Erythroblast (primary cell): ENCODE results near the gene RAP1A.

Experiments
- DNase-seq, 2 experiments: peaks; one replicate each; lab custom pipeline; 2025; lab: John Stamatoyannopoulos, UW
- GATA1 ChIP-seq: IDR thresholded peaks from 2 replicates; pipeline ENCODE4 v1.6.1; 2011; ENCODE audit warnings: low read depth, mild to moderate bottlenecking, control low read depth, low read length, moderate library complexity
- POLR2A ChIP-seq: IDR thresholded peaks from 2 replicates; pipeline ENCODE4 v1.6.1; 2011; ENCODE audit warnings: mild to moderate bottlenecking, low read length

The RAP1A gene

GRCh38 chr1:111742938-111743549 lies 123.5 kb downstream of the RAP1A start:
- TF ChIP-seq POLR2A (no peak), GATA1 (no peak)
- DNase-seq = no peak

- peak; percentile 65 to 80 for DNase-seq
- TF ChIP-seq GATA1 = no peak
- no peak for TF ChIP-seq POLR2A
Measured at GRCh38 chr1:111743679-111744101, 124.1 kb downstream of the RAP1A start.

- TF ChIP-seq POLR2A = no peak
- DNase-seq = peak; percentile 45 to 52
Measured at GRCh38 chr1:111745675-111746613, 126.4 kb downstream of the RAP1A start.

GRCh38 chr1:111746614-111746999 lies 127.0 kb downstream of the RAP1A start:
- DNase-seq = no peak
- TF ChIP-seq POLR2A = no peak
- no peak for TF ChIP-seq GATA1

- DNase-seq = peak; percentile 87 to 88
- TF ChIP-seq POLR2A = no peak
- TF ChIP-seq GATA1 = no peak
Measured at GRCh38 chr1:111747282-111747734, 127.7 kb downstream of the RAP1A start.

GRCh38 chr1:111747947-111748346 lies 128.4 kb downstream of the RAP1A start:
- no peak for TF ChIP-seq GATA1
- no peak for TF ChIP-seq POLR2A
- no peak for DNase-seq

GRCh38 chr1:111749628-111750027 lies 130.0 kb downstream of the RAP1A start:
- TF ChIP-seq POLR2A (no peak), GATA1 (no peak)
- no peak for DNase-seq

- no peak for DNase-seq
- TF ChIP-seq POLR2A (no peak), GATA1 (no peak)
Measured at GRCh38 chr1:111750856-111751255, 131.3 kb downstream of the RAP1A start.

- DNase-seq = no peak
- TF ChIP-seq GATA1 = no peak
- TF ChIP-seq POLR2A = no peak
Measured at GRCh38 chr1:111751906-111752575, 132.5 kb downstream of the RAP1A start.

GRCh38 chr1:111754984-111755330 lies 135.4 kb downstream of the RAP1A start:
- TF ChIP-seq GATA1 (no peak), POLR2A (no peak)
- no peak for DNase-seq

GRCh38 chr1:111755331-111756123 lies 135.9 kb downstream of the RAP1A start, which contains the start of gene DDX20:
Gene DDX20, plus strand, starts transcription at chr1:111755901. Its CDS starts 24 bp downstream, at chr1:111755925.
- peak; percentile 98 for DNase-seq
- TF ChIP-seq GATA1 (no peak), POLR2A (peak; percentile 87)

- TF ChIP-seq POLR2A = no peak
- TF ChIP-seq GATA1 = no peak
Measured at GRCh38 chr1:111756124-111756513, 136.5 kb downstream of the RAP1A start.

GRCh38 chr1:111758373-111758772 lies 138.8 kb downstream of the RAP1A start:
- TF ChIP-seq GATA1 (no peak), POLR2A (no peak)
- peak in 1 of 2 experiments; percentile 29 for DNase-seq

More at GRCh38 chr1:111756124-111756513, 136.5 kb downstream of the RAP1A start:
- DNase-seq = no peak
